Cardiac fibroblast (primary cell): Measurements from ENCODE around the gene HES6.

Source experiments
- DNase-seq, 2 donors: peaks; one replicate each; pipeline versions ENCODE4 v3.0.0 to v3.0.0-alpha.2; 2010; ENCODE audit warnings: low read depth in 2 of 2
- H3K4me3 ChIP-seq, 2 donors: replicated peaks in 1 of 2; 1 replicate in 1 of 2; 2 replicates in 1 of 2; pipeline ENCODE4 v1.5.1; 2011; ENCODE audit warnings: low read depth in 2 of 2, low read length in 2 of 2, mild to moderate bottlenecking in 2 of 2, moderate library complexity in 1 of 2
- TF ChIP-seq, protein P1 (sequence below): IDR thresholded peaks from one replicate; pipeline ENCODE4 v1.5.1; 2011; ENCODE audit warnings: low read depth, mild to moderate bottlenecking, low read length, inconsistent platforms

Gene HES6

GRCh38 chr2:238271061-238271554 lies 31.3 kb upstream of the HES6 start:
- TF ChIP-seq, protein P1, sequence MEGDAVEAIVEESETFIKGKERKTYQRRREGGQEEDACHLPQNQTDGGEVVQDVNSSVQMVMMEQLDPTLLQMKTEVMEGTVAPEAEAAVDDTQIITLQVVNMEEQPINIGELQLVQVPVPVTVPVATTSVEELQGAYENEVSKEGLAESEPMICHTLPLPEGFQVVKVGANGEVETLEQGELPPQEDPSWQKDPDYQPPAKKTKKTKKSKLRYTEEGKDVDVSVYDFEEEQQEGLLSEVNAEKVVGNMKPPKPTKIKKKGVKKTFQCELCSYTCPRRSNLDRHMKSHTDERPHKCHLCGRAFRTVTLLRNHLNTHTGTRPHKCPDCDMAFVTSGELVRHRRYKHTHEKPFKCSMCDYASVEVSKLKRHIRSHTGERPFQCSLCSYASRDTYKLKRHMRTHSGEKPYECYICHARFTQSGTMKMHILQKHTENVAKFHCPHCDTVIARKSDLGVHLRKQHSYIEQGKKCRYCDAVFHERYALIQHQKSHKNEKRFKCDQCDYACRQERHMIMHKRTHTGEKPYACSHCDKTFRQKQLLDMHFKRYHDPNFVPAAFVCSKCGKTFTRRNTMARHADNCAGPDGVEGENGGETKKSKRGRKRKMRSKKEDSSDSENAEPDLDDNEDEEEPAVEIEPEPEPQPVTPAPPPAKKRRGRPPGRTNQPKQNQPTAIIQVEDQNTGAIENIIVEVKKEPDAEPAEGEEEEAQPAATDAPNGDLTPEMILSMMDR: no peak
- no peak overlapping the region for H3K4me3 ChIP-seq
- no peak for DNase-seq

GRCh38 chr2:238270606-238271005 lies 30.8 kb upstream of the HES6 start:
- H3K4me3 ChIP-seq: no peak overlapping the region
- TF ChIP-seq, protein P1: no peak
- DNase-seq: no peak

DNA sequence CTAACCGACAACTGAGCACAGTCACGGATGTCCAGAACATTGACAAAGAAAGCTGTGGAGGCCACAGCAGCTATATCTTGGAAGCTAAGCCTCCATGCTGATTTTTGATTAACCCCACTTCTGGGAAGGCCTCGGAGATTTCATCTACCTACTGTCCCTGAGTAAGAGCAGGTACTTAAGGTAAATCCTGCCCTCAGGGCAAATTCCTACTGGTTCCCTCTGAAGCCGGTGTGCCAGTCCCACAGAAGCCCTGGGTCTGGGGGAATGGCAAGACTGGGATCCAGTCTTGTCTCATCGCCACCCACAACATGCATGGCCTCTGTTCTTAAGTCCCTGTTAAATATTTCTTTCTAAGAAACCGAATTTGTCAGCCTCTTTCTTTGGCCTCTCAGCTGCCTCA lies 29.9 kb upstream of the HES6 start:
- TF ChIP-seq, protein P1: no peak
- no peak for DNase-seq
- no peak overlapping the region for H3K4me3 ChIP-seq

- DNase-seq: no peak
- TF ChIP-seq, protein P1: no peak
- H3K4me3 ChIP-seq: no peak overlapping the region
Measured at GRCh38 chr2:238267884-238268680, 28.2 kb upstream of the HES6 start.

DNA sequence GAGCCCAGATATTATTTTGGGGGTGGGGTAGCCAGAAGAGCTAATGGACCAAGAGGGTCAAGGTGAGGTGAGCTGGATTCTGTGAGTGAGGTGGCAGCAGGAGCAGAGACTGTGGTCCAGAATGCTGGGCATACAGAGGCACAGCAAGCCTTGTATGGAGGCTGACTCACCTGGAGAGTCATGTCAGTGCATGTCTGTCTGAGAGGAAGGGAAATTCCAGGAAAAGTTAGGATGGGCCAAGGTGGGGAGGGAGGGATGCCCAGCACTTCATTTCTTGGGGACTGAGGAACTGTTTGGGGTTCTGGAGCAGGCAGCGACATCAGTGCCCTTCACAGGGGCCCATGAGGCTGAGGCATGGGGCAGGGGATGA lies 27.5 kb upstream of the HES6 start:
- H3K4me3 ChIP-seq: no peak overlapping the region
- DNase-seq: no peak
- TF ChIP-seq, protein P1: no peak

GRCh38 chr2:238265605-238266004 lies 25.8 kb upstream of the HES6 start:
- TF ChIP-seq, protein P1: no peak
- H3K4me3 ChIP-seq: no peak overlapping the region
- DNase-seq: no peak
